Ishikawa (cell line): ENCODE measurements around the gene SLC35B1.

Source experiments
- CEBPB ChIP-seq: IDR thresholded peaks from 2 replicates; pipeline ENCODE4 v1.6.1; 2012
- CREB1 ChIP-seq: IDR thresholded peaks from 2 replicates; pipeline ENCODE4 v1.6.1; 2012; ENCODE audit warnings: low read depth
- EGR1 ChIP-seq: IDR thresholded peaks from 2 replicates; pipeline ENCODE4 v1.6.1; 2012
- EP300 ChIP-seq: IDR thresholded peaks from 2 replicates; pipeline ENCODE4 v1.6.1; 2012; ENCODE audit warnings: borderline replicate concordance
- FOXM1 ChIP-seq: IDR thresholded peaks from 2 replicates; pipeline ENCODE4 v1.6.1; 2012; ENCODE audit warnings: low read depth, borderline replicate concordance
- MAX ChIP-seq: IDR thresholded peaks from 2 replicates; pipeline ENCODE4 v1.6.1; 2012
- NFIC ChIP-seq: IDR thresholded peaks from 2 replicates; pipeline ENCODE4 v1.6.1; 2012
- RAD21 ChIP-seq: IDR thresholded peaks from 2 replicates; pipeline ENCODE4 v1.6.1; 2012; ENCODE audit warnings: low read depth
- REST ChIP-seq: IDR thresholded peaks from 2 replicates; pipeline ENCODE4 v1.6.1; 2012; ENCODE audit warnings: low read depth, mild to moderate bottlenecking
- TAF1 ChIP-seq: IDR thresholded peaks from 2 replicates; pipeline ENCODE4 v1.6.1; 2012; ENCODE audit warnings: low read depth, mild to moderate bottlenecking
- TCF12 ChIP-seq: IDR thresholded peaks from 2 replicates; pipeline ENCODE4 v1.6.1; 2012; ENCODE audit warnings: low read depth
- TEAD4 ChIP-seq: IDR thresholded peaks from 2 replicates; pipeline ENCODE4 v1.6.1; 2012
- USF1 ChIP-seq: IDR thresholded peaks from 2 replicates; pipeline ENCODE4 v1.6.1; 2012
- YY1 ChIP-seq: IDR thresholded peaks from 2 replicates; pipeline ENCODE4 v1.6.1; 2012; ENCODE audit warnings: low read depth
- ZBTB7A ChIP-seq: IDR thresholded peaks from 2 replicates; pipeline ENCODE4 v1.6.1; 2012; ENCODE audit warnings: low read depth

Gene SLC35B1

GRCh38 chr17:49674507-49674906, 33.3 kb downstream of the SLC35B1 start:
- TF ChIP-seq REST = no peak
- no peak for TF ChIP-seq CEBPB

GRCh38 chr17:49670641-49671040, 37.1 kb downstream of the SLC35B1 start:
- no peak for TF ChIP-seq MAX

GRCh38 chr17:49670002-49670401, 37.8 kb downstream of the SLC35B1 start:
- no peak for TF ChIP-seq RAD21
- no peak for TF ChIP-seq NFIC
- no peak for TF ChIP-seq CEBPB
- no peak for TF ChIP-seq EP300
- TF ChIP-seq FOXM1 = no peak
- no peak for TF ChIP-seq REST
- no peak for TF ChIP-seq EGR1
- no peak for TF ChIP-seq ZBTB7A
- no peak for TF ChIP-seq MAX
- TF ChIP-seq TCF12 = no peak
- no peak for TF ChIP-seq TEAD4
- no peak for TF ChIP-seq USF1
- no peak for TF ChIP-seq YY1
- no peak for TF ChIP-seq TAF1
- no peak for TF ChIP-seq CREB1

- TF ChIP-seq FOXM1 = no peak
- TF ChIP-seq MAX = no peak
- no peak for TF ChIP-seq CEBPB
- TF ChIP-seq ZBTB7A = no peak
These were observed 39.9 kb downstream of the SLC35B1 start for GRCh38 chr17:49667854-49668253.

- no peak for TF ChIP-seq TAF1
- TF ChIP-seq YY1 = no peak
- TF ChIP-seq EGR1 = no peak
- TF ChIP-seq USF1 = no peak
- TF ChIP-seq MAX = no peak
- TF ChIP-seq EP300 = no peak
- no peak for TF ChIP-seq RAD21
- no peak for TF ChIP-seq TEAD4
- no peak for TF ChIP-seq ZBTB7A
- TF ChIP-seq FOXM1 = no peak
- no peak for TF ChIP-seq CEBPB
- TF ChIP-seq TCF12 = no peak
- TF ChIP-seq NFIC = no peak
- no peak for TF ChIP-seq REST
- no peak for TF ChIP-seq CREB1
These were observed 43.0 kb downstream of the SLC35B1 start for GRCh38 chr17:49664706-49665211.
